AG04450 (cell line): Measurements from ENCODE around the gene KIAA1217. TPM values are rescaled to one million over a fixed set of nuclear protein-coding genes. Genes with fewer than 3 reads are reported as not detected.

Experiments
- CTCF ChIA-PET: fragments of 300-600, 350-600 bp; formaldehyde crosslinking; extraction: SDS; loops from one replicate; lab custom pipeline; 2022; ENCODE audit warnings: antibody characterized with exemption, inconsistent platforms; lab: Charles Lee
- POLR2A ChIA-PET: fragments of 350-600 bp; formaldehyde crosslinking; extraction: SDS; loops from one replicate; lab custom pipeline; 2021; ENCODE audit warnings: antibody characterized with exemption, inconsistent platforms; lab: Yijun Ruan, JAX
- DNase-seq: peaks from one replicate; pipeline ENCODE4 v3.0.0-alpha.2; 2011; ENCODE audit warnings: low read depth, low spot score
- H3K27ac ChIP-seq: one replicate; pipeline ENCODE4 v1.5.1; 2012; ENCODE audit warnings: low read depth, low read length, control low read depth
- H3K27me3 ChIP-seq: one replicate; pipeline ENCODE4 v1.6.0; 2012; ENCODE audit warnings: low read length; ENCODE audit not compliant: control insufficient read depth, insufficient read depth
- H3K4me3 ChIP-seq: 2 replicates; pipeline ENCODE4 v1.5.1; 2011; ENCODE audit warnings: mild to moderate bottlenecking, low read depth, low read length, control low read depth
- H3K9me3 ChIP-seq: 2 replicates; pipeline ENCODE4 v1.5.1; 2012; ENCODE audit warnings: low read length; ENCODE audit not compliant: control insufficient read depth, insufficient read depth
- polyA plus RNA-seq: library from polyadenylated mRNA; depleted of rRNA; stranded (reverse); fragments of >200 nt; gene quantifications from 2 replicates; pipeline ENCODE4 v1.2.3, GENCODE V29; 2011
- TF ChIP-seq, protein P1 (sequence below): IDR thresholded peaks from 2 replicates; pipeline ENCODE4 v1.5.1; 2011; ENCODE audit warnings: low read depth, low read length, control low read depth, inconsistent platforms

KIAA1217 gene
- polyA plus RNA-seq, 1 experiment, result 5.4 TPM

DNA sequence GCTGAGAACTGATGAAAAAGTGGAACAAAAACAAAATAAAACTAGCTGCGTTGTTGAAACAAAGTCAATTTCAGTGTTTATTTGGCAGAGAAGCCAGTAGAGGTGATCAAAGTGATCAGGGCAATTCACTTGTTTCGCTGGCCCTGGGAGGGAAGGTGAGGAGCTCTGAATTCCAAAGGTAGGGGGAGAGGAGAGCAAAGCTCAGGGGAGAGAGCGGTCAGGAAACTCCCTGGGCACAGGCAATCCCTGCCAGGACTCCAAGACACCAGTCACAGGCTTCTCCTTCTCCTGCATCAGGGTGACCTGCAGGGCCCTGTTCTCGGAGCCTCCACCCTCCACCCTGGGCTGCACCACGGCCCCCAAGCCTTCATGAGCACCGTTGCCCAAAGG lies 6.8 kb upstream of the KIAA1217 start:
- POLR2A ChIA-PET, result no interaction called here
- TF ChIP-seq, protein P1, sequence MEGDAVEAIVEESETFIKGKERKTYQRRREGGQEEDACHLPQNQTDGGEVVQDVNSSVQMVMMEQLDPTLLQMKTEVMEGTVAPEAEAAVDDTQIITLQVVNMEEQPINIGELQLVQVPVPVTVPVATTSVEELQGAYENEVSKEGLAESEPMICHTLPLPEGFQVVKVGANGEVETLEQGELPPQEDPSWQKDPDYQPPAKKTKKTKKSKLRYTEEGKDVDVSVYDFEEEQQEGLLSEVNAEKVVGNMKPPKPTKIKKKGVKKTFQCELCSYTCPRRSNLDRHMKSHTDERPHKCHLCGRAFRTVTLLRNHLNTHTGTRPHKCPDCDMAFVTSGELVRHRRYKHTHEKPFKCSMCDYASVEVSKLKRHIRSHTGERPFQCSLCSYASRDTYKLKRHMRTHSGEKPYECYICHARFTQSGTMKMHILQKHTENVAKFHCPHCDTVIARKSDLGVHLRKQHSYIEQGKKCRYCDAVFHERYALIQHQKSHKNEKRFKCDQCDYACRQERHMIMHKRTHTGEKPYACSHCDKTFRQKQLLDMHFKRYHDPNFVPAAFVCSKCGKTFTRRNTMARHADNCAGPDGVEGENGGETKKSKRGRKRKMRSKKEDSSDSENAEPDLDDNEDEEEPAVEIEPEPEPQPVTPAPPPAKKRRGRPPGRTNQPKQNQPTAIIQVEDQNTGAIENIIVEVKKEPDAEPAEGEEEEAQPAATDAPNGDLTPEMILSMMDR, result no peak

DNA sequence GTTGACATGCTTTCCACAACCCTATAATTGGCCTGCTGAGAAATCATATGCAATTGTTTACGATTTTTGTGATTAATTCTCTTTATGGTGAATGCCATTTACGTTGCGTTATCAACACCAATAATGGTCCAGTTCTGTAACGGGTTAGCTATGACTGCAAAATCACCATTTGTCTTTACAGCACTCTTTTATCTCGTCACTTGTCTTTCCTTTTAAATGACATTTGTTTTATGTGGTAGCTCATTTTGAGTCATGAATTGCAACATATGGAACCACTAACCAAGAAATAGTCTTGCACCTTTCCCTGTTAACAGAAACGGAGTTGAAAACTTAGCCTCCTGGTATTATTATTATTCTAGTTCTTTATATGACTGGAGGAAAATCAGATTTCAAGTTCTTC lies 3.1 kb upstream of the KIAA1217 start:
- Histone ChIP-seq H3K4me3 (no peak overlapping the region), H3K27ac (no peak overlapping the region), H3K9me3 (no peaks in the 10 kb centered on the region; the same call in 1 of the 2 replicates), H3K27me3 (peaks cover 2% of the 10 kb centered on the region)
- ChIA-PET POLR2A (no interaction called here), CTCF (interaction anchor here (1.4 kb wide), 1 partner anchor 9 kb away, joined by 10 read pairs; no protein-coding TSS in a partner anchor)
- TF ChIP-seq, protein P1, result no peak
- DNase-seq, result no peak

More for the DNA sequence above, 6.8 kb upstream of the KIAA1217 start:
- CTCF ChIA-PET, result interaction anchor here (0.9 to 1.1 kb wide), 2 partner anchors 8 to 317 kb away, joined by 3 read pairs; no protein-coding TSS in a partner anchor
- no peak for DNase-seq
- Histone ChIP-seq H3K27ac (no peak overlapping the region), H3K9me3 (no peaks in the 10 kb centered on the region; the same call in 1 of the 2 replicates), H3K4me3 (no peak overlapping the region), H3K27me3 (peaks cover 4% of the 10 kb centered on the region)

DNA sequence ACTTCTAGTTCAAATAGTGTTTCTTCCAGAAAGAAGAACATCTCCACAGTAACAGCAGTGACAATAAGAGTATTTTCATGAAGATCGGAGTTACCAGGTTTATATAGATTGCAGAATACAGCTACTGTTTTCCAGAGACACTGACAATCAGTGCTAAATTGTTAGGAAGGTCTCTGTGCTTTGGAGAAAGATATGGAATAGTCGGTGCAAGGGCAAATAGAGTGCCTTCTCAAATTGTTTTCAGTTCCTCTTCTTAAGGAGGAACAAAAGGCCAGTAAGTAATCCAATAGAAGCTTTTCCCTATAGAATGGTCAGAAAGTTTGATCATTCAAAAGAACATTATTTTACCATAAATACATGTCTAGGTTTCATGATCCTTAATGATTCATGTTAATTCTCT lies 2.6 kb upstream of the KIAA1217 start:
- ChIA-PET POLR2A (no interaction called here), CTCF (interaction anchor here (1.4 kb wide), 1 partner anchor 10 kb away, joined by 10 read pairs; no protein-coding TSS in a partner anchor)
- no peak for DNase-seq
- H3K9me3 ChIP-seq, result no peaks in the 10 kb centered on the region; the same call in 1 of the 2 replicates
- no peak overlapping the region for H3K4me3 ChIP-seq
- H3K27ac ChIP-seq, result no peak overlapping the region
- TF ChIP-seq, protein P1, result no peak
- H3K27me3 ChIP-seq, result peaks cover 2% of the 10 kb centered on the region

DNA sequence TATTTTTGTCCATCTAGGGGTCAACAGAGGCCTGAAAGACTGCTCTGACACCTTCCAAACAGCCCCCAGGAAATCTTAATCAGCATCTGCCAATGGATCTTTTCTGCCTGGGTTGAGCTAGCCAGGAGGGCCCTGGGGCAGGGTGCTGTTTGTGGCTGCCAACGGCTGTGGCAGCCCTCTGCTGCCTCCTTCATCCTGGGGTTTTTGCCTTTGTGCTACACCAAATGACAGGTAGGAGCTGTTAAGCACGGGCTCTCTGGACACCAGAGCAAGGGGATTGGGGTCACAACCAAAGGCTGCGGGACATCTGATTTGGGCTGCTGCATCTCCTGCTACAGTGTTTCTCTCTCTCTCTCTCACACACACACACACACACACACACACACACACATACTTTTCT lies 2.0 kb upstream of the KIAA1217 start:
- ChIA-PET CTCF (interaction anchor here (3.1 kb wide), 1 partner anchor 9 kb away, joined by 24 read pairs; no protein-coding TSS in a partner anchor), POLR2A (no interaction called here)
- Histone ChIP-seq H3K9me3 (no peaks in the 10 kb centered on the region; the same call in 1 of the 2 replicates), H3K4me3 (no peak overlapping the region), H3K27ac (no peak overlapping the region), H3K27me3 (peaks cover 2% of the 10 kb centered on the region)
- no peak for DNase-seq
- TF ChIP-seq, protein P1, result no peak

DNA sequence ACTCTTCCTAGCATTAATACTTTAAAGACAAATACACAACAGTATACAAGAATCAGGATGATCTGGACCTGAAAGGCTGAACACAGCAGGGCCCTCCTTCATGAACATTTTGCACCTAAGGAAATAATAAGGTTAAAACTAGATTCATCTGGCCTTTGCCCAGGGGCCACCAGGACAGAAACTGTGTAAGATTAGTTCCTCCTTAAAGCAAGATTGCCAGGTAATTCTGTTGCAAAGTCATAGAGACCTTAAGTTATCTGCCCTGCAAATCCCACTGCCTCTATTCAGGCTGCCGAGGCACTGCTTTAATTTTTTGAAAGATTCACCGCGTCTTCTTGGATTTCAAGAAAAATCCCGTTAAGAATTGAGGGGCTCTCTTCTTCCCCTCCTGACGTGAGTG lies 1.6 kb upstream of the KIAA1217 start:
- TF ChIP-seq, protein P1, result no peak
- Histone ChIP-seq H3K27me3 (peaks cover 2% of the 10 kb centered on the region), H3K9me3 (no peaks in the 10 kb centered on the region; the same call in 1 of the 2 replicates), H3K4me3 (no peak overlapping the region), H3K27ac (no peak overlapping the region)
- no peak for DNase-seq
- ChIA-PET POLR2A (no interaction called here), CTCF (interaction anchor here (0.6 to 3.1 kb wide), 3 partner anchors 10 to 320 kb away, joined by 3 to 24 read pairs (median 4); no protein-coding TSS in a partner anchor)
